ENCODE measurements around the gene RTEL1.

- TF ChIP-seq, protein P1, sequence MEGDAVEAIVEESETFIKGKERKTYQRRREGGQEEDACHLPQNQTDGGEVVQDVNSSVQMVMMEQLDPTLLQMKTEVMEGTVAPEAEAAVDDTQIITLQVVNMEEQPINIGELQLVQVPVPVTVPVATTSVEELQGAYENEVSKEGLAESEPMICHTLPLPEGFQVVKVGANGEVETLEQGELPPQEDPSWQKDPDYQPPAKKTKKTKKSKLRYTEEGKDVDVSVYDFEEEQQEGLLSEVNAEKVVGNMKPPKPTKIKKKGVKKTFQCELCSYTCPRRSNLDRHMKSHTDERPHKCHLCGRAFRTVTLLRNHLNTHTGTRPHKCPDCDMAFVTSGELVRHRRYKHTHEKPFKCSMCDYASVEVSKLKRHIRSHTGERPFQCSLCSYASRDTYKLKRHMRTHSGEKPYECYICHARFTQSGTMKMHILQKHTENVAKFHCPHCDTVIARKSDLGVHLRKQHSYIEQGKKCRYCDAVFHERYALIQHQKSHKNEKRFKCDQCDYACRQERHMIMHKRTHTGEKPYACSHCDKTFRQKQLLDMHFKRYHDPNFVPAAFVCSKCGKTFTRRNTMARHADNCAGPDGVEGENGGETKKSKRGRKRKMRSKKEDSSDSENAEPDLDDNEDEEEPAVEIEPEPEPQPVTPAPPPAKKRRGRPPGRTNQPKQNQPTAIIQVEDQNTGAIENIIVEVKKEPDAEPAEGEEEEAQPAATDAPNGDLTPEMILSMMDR (IDR thresholded peaks at IDR 0.05; ENCODE audit: low read length) = no peak
- TF ChIP-seq EZH2 (IDR thresholded peaks at IDR 0.05; ENCODE audit: borderline replicate concordance, low read length) = no peak
These were observed 35.8 kb downstream of the RTEL1 start for GRCh38 chr20:63693733-63694583.
